Smooth muscle cell of the pulmonary artery (primary cell): ENCODE results near the gene DUSP16. TPM values are rescaled to one million over a fixed set of nuclear protein-coding genes. Genes with fewer than 3 reads are reported as not detected.

Source experiments
- total RNA-seq: library from RNA; depleted of rRNA; stranded (reverse); fragments of >200 nt; gene quantifications from 2 replicates; pipeline ENCODE4 v1.2.3, GENCODE V29; 2014

DUSP16 gene
- total RNA-seq: 5.7 and 6.6 TPM in 2 replicates

GRCh38 chr12:12562585-12563261 is at the start of gene DUSP16:
TSS of gene DUSP16 (minus strand) at chr12:12562863. CDS start at chr12:12521098, 41,765 bp downstream.

DNA sequence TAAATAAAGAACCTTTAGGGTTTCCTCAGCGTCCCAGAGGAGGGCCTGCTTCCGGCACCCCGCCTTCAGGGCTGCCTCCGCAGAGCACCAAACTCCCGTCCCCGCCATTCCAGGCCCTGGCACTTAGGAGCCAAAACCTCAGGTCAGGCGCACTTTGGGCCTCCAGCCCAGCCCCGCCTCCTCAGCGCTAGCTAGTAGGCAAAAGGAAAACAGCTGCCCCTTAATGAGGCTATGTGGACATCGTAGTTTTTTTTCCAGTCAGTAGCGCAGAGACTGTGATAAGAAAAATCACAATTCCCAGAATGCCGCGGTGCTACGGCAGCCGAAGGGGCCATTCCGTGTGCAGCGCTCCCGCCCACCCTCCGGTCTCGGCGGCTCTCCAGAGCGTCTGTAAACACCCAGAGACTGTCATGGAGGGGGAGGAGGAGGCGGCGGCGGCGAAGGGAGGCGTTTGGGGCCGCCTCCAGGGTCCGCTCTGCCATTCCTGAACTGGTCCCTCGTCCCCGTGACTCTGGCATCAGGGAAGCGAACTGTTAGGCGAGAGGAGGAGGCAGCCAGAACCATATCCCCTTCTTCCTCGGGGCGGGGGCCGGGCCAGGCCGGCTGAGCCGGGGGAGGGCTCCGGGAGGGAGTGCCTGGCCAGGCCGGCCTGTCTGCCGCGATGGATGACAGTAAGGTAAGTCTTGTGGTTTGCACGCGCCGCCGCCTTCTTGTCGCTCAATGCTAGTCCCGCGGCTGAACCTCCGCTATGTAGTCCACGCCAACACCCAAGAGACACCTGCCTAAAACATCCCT is 49.0 kb upstream of the DUSP16 start, which contains the start of gene CREBL2:
Gene CREBL2, plus strand, starts transcription at position 365 of the 795 bp plus-strand sequence. Its CDS starts 297 bp downstream, at position 662.

Other genes with a start within 250 kb of the DUSP16 start
- gene MANSC1, start 212.6 kb downstream of the DUSP16 start, total RNA-seq: 3.9 and 4.6 TPM in 2 replicates
- 12.8 and 14.8 TPM in 2 replicates for gene BORCS5, start 205.8 kb downstream of the DUSP16 start, total RNA-seq
- gene CREBL2, start 49.0 kb upstream of the DUSP16 start, total RNA-seq: 31.8 and 45.4 TPM in 2 replicates
- 0.13 TPM in 1 of 2 replicates, not detected in the other for gene GPR19, start 133.3 kb upstream of the DUSP16 start, total RNA-seq
- 22.3 and 38.1 TPM in 2 replicates for gene CDKN1B, start 154.5 kb upstream of the DUSP16 start, total RNA-seq
- 3.5 and 22.0 TPM in 2 replicates for gene APOLD1, start 222.8 kb upstream of the DUSP16 start, total RNA-seq